Middle frontal gyrus (tissue), 1 donor: ENCODE results near the gene TIMM17B.

Experiments used
- DNase-seq: peaks from one replicate; pipeline ENCODE4 v3.0.0-alpha.2; 2015; ENCODE audit warnings: low spot score; ENCODE audit errors: extremely low spot score

The TIMM17B gene

DNA sequence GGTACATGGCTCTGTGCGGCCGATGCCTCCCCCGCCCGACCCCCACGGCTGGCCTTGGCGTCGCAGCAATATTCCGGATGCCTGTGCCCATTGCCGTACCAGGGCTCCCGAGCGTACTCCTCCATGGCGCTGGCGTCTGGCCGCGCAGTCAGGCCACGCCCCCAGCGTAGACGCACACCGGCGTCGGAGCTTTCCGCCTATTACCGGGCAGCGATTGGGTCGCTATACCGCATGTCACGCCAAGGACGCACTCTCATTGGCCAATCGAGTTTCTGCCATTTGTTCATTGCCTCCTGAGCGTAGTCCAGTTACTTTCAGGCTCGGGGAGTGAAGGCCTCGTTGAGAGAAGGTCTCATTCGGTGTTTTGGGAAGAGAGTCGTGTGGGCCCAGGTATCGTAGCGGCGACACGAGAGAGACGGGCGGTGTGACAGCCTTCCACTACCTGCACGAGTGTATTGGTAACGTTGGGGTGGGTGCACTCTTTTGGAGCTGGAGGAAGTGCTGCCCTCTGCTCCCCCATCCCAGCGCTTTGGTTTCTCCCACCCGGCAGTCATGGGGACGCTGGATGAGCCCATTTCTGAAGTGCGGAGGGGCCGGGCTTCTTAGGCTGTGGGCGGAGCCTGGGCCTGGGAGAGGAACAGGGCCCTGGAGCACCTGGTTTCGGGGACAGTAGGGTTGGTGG is at the start of gene TIMM17B, which contains the start of gene PQBP1:
TSS of gene TIMM17B (minus strand) at position 144 of the 682 bp plus-strand sequence. CDS start at position 125, 19 bp downstream.
TSS of gene PQBP1 (plus strand) at position 306 of the 682 bp plus-strand sequence. CDS start 580 bp downstream, outside the sequence.
- peak; percentile 87 for DNase-seq

- no peak for DNase-seq
Measured at GRCh38 chrX:48945517-48946348, 48.2 kb upstream of the TIMM17B start.

DNA sequence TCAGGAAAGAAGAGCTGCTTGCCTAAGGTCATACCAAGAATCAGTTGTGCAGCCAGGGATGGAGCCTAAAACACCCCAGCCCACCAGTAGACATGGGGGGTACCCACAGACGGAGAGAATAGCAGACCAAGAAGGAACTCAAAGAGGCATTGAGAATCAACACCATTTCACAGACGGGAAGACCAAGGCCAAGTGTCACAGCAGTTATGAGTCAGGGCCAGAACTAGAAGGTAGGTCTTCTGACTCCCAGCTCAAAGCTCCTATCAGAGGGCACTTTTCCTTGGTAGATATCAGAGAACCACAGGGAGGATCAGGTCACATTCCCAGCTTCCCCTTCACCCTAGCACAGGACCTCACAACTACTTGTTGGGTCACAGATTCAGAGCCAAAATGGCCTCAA is 45.3 kb upstream of the TIMM17B start:
- DNase-seq = no peak

- DNase-seq = no peak
Measured at GRCh38 chrX:48940404-48940955, 42.9 kb upstream of the TIMM17B start.

DNA sequence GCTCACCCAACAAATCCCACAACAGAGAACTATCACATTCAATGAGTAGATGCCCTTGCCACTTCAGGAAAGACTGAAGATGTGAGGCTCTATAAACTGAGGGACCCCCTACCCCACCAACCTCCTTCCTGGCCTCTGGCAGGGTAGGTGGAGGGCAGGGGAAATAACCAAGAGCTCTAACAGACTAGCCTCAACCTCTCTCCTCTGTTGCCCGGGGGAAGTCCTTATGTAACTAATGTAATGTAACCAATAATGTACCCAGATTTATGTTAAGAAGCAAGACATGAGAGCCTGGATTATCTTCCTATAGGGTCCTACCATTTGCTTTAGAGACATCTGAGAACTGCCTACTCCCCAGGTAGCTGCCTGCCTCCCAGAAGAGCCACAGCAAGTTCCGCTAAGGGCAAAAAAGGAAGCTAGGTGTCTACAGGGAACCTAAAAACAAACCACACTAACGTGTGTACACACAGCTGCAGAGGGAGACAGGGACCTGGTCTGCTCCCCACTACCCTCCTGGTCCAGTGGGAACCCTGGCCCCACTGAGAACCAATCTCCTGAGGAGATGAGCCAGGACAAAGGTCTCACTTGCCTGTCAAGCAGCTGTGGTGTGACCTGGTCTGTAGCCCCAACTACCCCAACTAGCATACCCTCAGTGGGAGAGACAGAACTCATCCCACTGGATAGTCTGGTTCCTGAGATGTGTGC is 42.1 kb upstream of the TIMM17B start:
- no peak for DNase-seq

DNA sequence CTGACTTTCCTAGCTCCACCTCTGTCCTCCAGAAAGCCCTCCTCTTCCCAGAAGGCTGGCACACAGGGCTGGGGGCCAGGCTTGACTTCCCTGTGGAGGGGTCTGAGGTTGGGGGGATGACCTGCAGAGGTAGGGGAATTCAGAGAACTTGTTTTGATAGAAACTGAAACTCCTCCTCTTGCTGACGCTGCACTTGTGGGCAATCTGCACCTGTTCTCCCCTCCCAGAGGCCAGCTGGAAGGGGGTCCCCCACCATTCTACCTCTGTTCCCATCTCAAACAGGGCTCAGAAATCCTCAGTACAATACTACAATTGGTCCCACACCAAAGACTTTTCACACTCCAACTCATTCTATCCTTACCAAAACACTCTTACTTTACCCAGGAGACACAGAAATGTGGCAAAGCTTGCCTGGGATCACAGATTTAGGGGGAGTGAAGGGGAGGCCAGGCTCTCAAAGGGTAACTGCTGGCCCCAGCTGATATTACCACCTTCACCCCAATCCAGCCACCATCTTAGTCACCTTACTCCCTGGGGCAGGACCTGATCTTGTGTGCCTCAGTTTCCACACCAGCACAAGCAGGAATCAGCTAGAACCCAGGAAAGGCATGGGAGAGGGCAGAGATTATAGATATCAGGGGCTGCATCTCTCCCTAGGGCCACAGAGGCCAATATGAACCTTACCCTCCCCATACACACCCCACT is 41.3 kb upstream of the TIMM17B start:
- DNase-seq = no peak

GRCh38 chrX:48937054-48937907 is 39.7 kb upstream of the TIMM17B start:
- DNase-seq = no peak

GRCh38 chrX:48936429-48937053 is 39.0 kb upstream of the TIMM17B start:
- DNase-seq = no peak

GRCh38 chrX:48935301-48935670 is 37.7 kb upstream of the TIMM17B start:
- DNase-seq = no peak

GRCh38 chrX:48934581-48935300 is 37.2 kb upstream of the TIMM17B start:
- no peak for DNase-seq

- DNase-seq = no peak
Measured at GRCh38 chrX:48933757-48934156, 36.2 kb upstream of the TIMM17B start.

GRCh38 chrX:48927736-48928382 is 30.3 kb upstream of the TIMM17B start:
- no peak for DNase-seq

DNA sequence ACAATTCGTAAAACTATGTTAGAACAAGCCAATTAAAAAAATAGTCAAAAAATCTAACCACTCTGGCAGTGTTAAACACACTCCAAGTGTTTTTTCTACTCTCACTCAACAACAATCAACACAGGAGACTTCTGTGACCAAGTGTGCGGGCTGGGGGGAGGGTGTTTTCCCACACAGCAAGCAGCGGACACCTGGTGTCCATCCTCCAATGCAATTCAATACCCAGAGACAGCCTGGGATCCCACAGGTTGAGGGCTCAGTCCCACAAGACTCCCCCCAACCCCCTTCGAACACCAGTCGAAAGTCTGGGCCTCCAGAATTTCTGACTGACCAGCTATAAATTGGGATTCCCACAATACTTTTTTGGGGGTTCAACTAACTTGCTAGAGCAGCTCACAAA is 29.6 kb upstream of the TIMM17B start:
- no peak for DNase-seq

- DNase-seq = no peak
Measured at GRCh38 chrX:48924270-48924669, 26.7 kb upstream of the TIMM17B start.

DNA sequence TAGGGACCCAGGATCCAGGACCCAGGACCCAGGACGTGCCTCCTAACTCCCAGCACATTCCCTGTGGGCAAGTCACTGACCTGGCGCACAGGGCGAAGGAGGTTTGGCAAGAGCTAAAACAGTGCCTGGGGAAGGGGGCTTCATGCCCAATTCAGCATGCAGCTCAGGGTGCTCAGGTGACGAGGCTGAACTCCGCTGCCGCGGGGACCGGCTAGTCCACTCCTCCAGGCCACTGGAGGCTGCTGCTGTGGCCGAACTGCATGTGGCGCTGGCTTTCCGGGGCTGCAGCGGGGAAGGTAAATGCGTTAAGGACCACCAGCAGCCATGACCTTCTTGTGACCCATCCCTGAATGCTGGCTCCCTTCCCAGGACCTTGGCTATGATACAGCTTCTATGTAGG is 26.2 kb upstream of the TIMM17B start:
- DNase-seq = no peak

- no peak for DNase-seq
Measured at GRCh38 chrX:48920718-48921104, 23.1 kb upstream of the TIMM17B start.

DNA sequence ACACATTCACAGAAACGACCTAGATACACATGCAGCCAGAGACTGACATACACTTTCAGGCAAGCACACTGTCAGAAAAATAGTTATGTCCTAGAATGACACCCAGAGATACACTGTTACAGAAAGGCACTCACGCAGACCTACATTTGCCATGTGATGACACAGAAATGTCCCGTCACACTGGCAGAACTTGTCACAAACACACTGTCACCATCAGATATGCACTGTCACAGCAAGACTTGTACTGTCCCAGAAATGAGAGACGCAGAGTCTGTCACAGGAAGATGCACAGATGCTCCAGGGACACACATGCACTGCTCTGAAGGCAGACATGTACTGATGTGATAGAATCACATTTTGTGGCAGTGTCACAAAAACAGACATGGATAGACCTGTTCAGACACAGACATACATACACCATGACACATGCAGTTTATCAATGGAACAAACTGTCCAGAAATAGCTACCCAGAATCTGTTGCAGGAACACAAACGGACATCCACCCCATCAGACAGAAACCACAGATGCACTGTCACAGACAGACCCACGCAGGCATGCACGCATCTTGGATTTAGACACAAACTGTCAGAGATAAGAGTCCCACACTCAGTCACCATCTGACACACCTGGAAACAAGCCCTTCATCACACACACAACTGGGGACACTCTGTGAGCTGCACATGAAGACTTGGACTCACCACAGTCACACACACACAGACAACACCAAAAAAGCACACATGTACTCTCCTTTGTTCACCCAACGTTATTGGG is 22.6 kb upstream of the TIMM17B start:
- DNase-seq = no peak

DNA sequence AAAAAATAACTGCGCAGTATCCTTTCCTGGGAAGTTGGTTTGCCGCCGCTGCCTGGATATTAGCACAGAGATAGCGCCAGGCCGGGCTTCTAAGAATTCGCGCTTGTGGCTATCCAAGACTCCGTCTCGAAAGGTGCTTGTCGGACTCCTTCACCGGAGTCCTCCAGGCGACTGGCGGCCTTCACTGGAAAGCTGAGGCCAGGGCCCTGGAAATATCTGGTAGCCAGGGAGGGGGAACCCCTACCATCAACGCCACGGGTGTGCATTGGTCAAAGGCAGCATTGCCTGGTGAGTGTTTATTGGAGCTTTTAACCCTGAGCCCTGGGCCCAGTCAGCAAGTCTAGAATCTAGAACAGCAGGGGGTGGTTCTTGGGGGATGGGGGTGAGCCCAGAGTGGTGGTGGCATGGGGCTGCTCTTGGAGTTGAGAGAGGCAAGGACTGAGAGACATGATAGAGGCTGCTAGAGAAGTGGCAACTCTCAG is 21.8 kb upstream of the TIMM17B start:
- DNase-seq = no peak
